K562 treated with DMSO at 1 percent for 48 hours (cell line): ENCODE results near the gene MOB3C. TPM values are rescaled to one million over a fixed set of nuclear protein-coding genes. Genes with fewer than 3 reads are reported as not detected.

ENCODE experiments used
- total RNA-seq: library from RNA; unstranded; fragments of 300-600 nt; gene quantifications from 2 replicates; pipeline ENCODE4 v1.2.3, GENCODE V29; 2022; ENCODE audit warnings: low replicate concordance; ENCODE audit errors: extremely low read depth

Gene MOB3C
- total RNA-seq, result not detected in 2 replicates

GRCh38 chr1:46616277-46617107 is at the start of gene MOB3C:
MOB3C (minus strand) TSS chr1:46616811; CDS start chr1:46613321, 3,490 bp downstream.

GRCh38 chr1:46603858-46604549 is 12.6 kb downstream of the MOB3C start, which contains the start of gene MKNK1:
MKNK1 (minus strand) TSS chr1:46604268; CDS start chr1:46583327, 20,941 bp downstream.

Other genes starting within 250 kb of the MOB3C start
- gene FAAH, start 222.5 kb downstream of the MOB3C start, total RNA-seq, result not detected in 2 replicates
- not detected in 2 replicates for gene DMBX1, start 127.0 kb downstream of the MOB3C start, total RNA-seq
- not detected in 2 replicates for gene KNCN, start 65.2 kb downstream of the MOB3C start, total RNA-seq
- not detected in 2 replicates for gene MKNK1, start 12.5 kb downstream of the MOB3C start, total RNA-seq
- gene ATPAF1, start 51.6 kb upstream of the MOB3C start, total RNA-seq, result not detected in 2 replicates
- not detected in 2 replicates for gene TEX38, start 55.0 kb upstream of the MOB3C start, total RNA-seq
- not detected in 2 replicates for gene EFCAB14, start 102.3 kb upstream of the MOB3C start, total RNA-seq
- not detected in 2 replicates for gene CYP4B1, start 182.2 kb upstream of the MOB3C start, total RNA-seq